HepG2 (cell line): ENCODE measurements around the gene MED10.

Experiments
- ATF7 ChIP-seq, 2 experiments: fragments of 450-650 bp in 1 of 2; sonication (generic) in 1 of 2; formaldehyde crosslinking in 1 of 2; IDR thresholded peaks; 2 replicates each; pipeline versions ENCODE4 v1.4.0 to v1.6.1; 2016 to 2020; ENCODE audit warnings: antibody characterized with exemption in 1 of 2, mild to moderate bottlenecking in 1 of 2, missing genetic modification reagents in 1 of 2
- BHLHE40 ChIP-seq: IDR thresholded peaks from 2 replicates; pipeline ENCODE4 v1.6.1; 2011; ENCODE audit warnings: low read length, improper control_type of control experiment
- CTCF ChIP-seq: sonication (generic); formaldehyde crosslinking; IDR thresholded peaks from 2 replicates; pipeline ENCODE4 v1.5.0; 2020; ENCODE audit warnings: mild to moderate bottlenecking, missing genetic modification reagents, moderate library complexity
- EZH2 ChIP-seq: conservative IDR thresholded peaks from 2 replicates; pipeline ENCODE4 v1.6.1; 2012; ENCODE audit warnings: mild to moderate bottlenecking, low read depth, low read length, moderate library complexity
- MAX ChIP-seq: IDR thresholded peaks from 2 replicates; pipeline ENCODE4 v1.6.1; 2012; ENCODE audit warnings: inconsistent platforms
- MEF2D ChIP-seq: sonication (generic); formaldehyde crosslinking; IDR thresholded peaks from 2 replicates; pipeline ENCODE4 v1.5.1; 2020; ENCODE audit warnings: mild to moderate bottlenecking, missing genetic modification reagents
- NR1H2 ChIP-seq: sonication (generic); formaldehyde crosslinking; IDR thresholded peaks from 2 replicates; pipeline ENCODE4 v1.8.1; 2022; ENCODE audit warnings: low read depth, missing genetic modification reagents, borderline replicate concordance
- ZBTB20 ChIP-seq: sonication (generic); formaldehyde crosslinking; IDR thresholded peaks from 2 replicates; pipeline ENCODE4 v1.8.1; 2023; ENCODE audit warnings: missing genetic modification reagents, low read depth, mild to moderate bottlenecking, borderline replicate concordance
- ZNF121 ChIP-seq: sonication (generic); formaldehyde crosslinking; IDR thresholded peaks from 2 replicates; pipeline ENCODE4 v1.5.0; 2020; ENCODE audit warnings: mild to moderate bottlenecking, missing genetic modification reagents

- TF ChIP-seq MEF2D (CRISPR knock-in tag): no peak
- no peak for TF ChIP-seq MAX
- TF ChIP-seq BHLHE40: no peak
- TF ChIP-seq ATF7 (IDR thresholded peaks at IDR 0.05): no peak
- TF ChIP-seq ATF7 (CRISPR knock-in tag; IDR thresholded peaks at IDR 0.05): no peak
- TF ChIP-seq NR1H2 (CRISPR knock-in tag): no peak
- TF ChIP-seq CTCF: no peak
- no peak for TF ChIP-seq ZBTB20 (CRISPR knock-in tag)
- no peak for TF ChIP-seq ZNF121 (CRISPR knock-in tag)
- no peak for TF ChIP-seq EZH2
Measured at GRCh38 chr5:6359555-6360322, 18.6 kb downstream of the MED10 start.
